NCI-H2227 (cell line): ENCODE data around the gene SND1.

Source experiments
- DNase-seq: peaks from one replicate; lab custom pipeline; 2025; ENCODE audit not compliant: unreplicated experiment; lab: John Stamatoyannopoulos, UW

SND1 gene

DNA sequence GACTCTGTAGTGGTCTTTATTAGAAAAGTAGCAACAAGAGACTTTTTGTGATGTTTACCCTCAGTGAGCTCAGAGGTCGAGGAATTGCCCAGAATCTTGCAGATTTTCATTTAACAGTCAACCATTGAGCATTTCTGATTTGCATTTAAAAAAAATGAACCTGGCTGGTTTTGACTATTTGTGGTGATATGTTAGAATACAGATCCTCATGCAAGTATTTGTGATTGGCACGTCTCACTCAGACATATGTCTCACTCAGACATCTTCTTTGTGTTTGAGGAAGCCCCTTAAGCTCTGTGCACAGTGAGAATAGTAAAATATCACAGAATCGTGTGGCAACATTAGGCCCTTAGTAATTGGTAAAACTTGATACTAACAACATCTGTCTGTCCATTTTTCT is 113.2 kb downstream of the SND1 start:
- DNase-seq: no peak

DNA sequence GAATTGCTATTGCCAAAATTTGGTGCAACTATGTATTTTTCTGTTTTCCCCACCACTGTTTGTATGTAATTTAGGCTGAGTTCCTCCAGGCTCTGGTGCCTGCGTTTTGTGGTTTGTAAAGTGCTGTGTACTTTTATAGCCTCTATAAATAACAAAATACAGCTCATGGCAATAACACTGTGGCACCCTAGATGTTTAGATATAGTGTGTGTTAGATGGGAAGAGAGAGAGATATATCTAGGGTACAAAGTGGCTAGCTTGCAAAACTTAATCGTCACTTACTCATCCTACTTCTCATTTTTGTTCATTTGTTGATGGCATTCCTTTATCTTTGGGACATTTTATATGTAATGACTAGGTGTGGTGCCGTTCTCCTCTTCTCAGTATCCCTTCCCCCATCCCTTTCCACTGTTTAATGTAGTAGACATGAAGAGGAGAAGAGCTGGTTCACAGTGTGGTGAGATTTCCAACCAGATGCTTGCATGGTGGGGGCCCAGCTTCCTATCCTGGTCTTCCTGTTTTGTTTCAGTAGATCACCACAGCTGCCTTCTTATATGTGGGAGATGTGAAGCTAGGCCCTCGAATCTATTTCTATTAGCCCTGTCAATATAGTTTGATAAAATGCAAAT is 115.0 kb downstream of the SND1 start:
- DNase-seq: no peak

- DNase-seq: no peak
These were observed 116.2 kb downstream of the SND1 start for GRCh38 chr7:127768241-127768640.

DNA sequence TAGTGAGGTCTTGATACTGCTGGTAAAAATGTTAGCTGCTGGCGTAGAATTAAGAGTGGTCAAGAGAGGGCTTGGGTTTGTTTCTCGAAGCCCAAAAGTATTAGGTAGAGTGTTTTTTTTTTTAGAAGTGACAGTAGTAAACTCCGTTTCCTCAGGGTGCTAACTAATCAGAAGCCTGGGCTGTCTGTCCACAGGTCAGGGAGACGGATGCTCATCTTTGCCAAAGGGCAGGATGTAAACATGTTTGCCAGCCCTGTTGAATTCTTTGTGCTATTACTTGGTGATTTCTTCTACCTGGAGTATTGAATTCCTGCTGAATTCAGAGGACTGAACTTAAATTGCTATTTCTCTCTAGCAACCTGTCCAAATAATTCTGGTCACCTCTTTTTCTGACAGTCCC is 117.1 kb downstream of the SND1 start:
- no peak for DNase-seq

DNA sequence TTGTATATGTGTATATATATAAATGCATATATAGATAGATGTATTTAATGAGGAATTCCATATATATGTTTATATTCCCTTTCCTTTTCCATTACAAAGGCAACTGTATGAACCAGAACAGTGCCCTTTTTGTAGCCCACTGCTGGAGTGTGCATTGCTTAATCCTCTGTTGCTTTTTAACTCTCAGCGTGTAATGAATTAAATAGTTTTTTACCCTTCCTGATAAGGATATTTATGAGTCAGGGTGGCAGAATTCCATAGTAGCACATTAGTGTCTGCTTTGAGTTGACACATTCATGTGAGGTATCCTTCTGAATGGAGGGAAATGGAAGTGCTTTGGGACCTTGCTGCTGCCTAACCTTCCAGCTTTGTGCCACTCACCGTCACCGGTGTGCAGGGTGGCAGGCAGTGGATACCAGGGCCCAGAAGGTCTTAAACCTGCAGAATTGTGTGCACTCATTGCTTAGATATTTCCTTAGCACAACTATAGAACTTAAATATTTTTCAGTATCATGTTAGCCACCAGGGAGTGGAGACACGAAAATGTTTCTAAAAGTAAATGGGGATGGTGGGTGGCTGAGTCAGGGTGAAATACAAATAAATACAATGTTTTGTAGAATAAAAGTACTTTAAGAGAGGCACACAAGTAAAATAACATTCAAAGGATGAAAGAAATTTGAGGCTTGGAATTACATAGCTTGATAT is 117.9 kb downstream of the SND1 start:
- no peak for DNase-seq

- DNase-seq: no peak
These were observed 118.9 kb downstream of the SND1 start for GRCh38 chr7:127770885-127771284.

DNA sequence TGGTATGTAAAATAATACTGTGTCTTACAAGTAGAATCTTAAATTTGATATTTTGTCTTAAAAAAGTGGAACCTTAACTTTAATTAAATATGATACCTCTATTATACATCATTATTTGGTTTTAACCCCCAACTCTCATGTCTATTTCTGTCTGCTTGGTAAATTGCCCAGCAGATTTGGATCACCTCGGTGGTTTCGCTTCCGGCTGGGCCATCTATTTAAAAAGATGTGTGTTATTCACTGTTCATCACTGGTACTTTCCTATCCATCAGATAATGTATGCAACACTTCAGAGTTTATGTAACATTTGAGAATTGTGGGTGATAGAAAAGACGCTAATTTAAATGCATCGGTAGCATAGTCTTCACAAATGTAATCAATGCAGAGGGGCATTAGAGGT is 119.7 kb downstream of the SND1 start:
- DNase-seq: no peak

- no peak for DNase-seq
These were observed 124.9 kb downstream of the SND1 start for GRCh38 chr7:127776776-127777386.

DNA sequence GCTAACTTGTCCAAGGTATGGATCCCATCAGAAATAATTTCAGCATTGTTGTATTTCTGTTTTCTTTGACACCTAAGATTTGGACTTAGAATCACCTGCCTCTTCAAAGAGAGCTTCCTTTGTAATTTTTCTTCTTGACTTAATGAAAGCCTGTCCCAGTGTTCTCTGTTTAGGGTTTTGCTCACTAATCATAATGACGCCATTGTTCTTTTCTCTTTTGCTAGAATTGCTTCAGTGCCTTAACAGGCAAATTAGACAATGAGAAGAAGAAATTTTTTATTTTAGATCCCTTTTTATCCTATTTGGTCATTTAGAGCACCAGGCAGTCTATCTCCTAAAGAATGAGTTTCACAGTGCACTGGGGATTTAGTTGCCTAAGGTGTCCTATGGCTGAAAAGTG is 128.5 kb downstream of the SND1 start:
- DNase-seq: no peak

GRCh38 chr7:127781081-127781480 is 129.1 kb downstream of the SND1 start:
- DNase-seq: no peak

GRCh38 chr7:127782075-127782474 is 130.1 kb downstream of the SND1 start:
- DNase-seq: no peak

- DNase-seq: peak; percentile 65
These were observed 130.9 kb downstream of the SND1 start for GRCh38 chr7:127782654-127783559.

DNA sequence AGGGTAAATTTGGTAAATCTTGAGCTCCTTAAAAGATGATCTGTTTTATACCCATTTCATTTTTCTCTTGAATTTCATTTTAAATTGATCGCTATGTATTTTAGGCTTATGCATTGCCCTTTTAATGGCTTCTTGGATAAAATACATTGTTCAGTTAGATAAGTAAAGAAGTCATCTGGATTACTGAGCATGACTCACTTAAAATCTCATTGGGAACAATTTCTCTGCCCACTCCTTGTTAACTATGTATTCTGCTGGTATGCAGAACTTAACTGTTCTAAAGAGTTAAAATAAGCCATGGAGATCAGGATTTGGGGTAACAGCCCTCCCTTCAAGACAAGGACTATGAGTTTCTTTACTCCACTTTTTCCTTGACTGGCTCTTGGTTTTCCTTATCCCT is 134.2 kb downstream of the SND1 start:
- DNase-seq: no peak

DNA sequence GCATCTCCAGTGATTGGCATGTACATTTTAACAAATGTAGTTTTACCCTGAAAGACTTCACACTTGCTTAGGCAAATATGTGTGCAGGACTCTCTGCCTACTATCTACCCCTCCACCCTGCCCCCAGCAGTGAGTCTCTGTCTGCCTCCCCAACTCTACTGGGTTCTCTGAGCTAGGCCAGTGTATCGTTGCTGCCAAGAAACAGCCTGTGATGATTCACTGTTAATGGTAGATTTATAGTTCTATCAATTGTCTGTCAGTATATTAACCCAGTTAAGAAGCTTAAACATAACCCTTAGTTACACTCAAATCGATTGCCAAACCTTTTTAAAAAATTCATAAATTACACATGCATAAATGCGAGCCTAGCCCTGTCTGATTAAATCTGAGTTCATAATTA is 137.0 kb downstream of the SND1 start:
- no peak for DNase-seq

DNA sequence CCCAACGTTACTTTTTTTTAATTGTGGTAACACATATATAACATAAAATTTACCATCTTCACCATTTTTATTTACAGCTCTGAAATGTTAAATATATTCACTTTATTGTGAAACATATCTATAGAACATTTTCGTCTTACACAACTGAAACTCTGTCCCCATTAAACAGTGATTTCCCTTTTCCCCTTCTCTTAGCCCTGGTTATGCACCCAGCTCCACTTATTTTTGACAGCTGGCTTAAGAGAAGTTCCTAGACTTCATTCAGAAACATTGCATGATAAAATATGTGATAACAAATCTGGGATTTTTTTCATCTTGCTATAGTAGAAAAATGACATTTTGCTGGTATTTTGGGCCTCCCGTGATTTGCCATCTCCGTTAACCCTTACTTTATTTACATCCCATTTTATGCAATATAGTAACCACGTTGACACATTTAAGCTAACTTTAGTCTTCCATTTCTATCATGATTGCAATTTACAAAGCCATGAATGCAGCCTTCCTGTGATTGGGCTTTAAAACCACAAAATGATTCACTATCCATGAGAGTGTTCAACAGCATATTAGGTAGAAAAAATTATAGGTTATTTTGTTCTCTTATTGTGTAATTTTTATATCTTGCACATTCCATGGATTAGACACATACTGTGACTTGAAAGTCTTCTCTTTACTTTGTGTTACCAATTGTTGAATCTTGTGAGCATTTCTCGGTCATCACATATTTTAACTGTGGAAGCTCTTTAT is 139.6 kb downstream of the SND1 start:
- peak; percentile 15 for DNase-seq

- DNase-seq: peak; percentile 43
These were observed 140.7 kb downstream of the SND1 start for GRCh38 chr7:127792528-127793342.

DNA sequence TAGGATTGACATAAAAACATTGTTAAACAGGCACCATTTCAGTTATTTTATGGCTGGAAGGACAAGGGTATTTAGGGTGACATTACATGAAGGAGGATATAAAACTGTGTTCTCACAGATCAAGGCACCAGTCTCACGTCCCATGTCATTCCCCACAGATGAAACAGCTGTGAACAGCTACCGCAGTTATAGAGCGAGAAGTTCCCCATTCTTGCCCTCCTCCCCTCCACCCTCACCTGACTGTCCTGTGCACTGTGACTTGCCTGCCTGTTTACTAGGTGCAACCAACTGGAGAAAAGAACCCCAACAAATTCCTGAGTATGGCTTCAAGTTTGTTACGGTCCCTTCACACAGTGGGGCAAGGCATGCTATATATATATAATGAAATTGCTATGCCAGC is 141.6 kb downstream of the SND1 start:
- DNase-seq: no peak

DNA sequence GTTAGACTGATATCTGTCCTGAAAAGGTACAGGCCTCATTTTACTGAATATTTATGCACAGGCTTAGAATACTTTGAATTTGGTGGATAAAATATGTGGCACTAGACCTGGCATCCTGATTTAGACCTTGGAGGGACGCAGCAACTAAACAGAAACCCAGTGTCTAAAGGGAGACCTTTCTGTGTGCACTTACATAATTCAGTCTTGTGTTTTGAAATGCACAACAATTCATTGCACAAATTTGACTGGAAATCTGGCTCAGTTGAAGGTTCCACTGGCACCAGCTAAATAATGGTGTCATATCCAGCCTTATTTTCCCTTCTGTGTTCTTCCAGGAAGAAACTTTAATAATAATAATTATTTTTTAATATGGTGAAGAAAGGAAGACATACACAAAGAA is 142.1 kb downstream of the SND1 start:
- DNase-seq: no peak

DNA sequence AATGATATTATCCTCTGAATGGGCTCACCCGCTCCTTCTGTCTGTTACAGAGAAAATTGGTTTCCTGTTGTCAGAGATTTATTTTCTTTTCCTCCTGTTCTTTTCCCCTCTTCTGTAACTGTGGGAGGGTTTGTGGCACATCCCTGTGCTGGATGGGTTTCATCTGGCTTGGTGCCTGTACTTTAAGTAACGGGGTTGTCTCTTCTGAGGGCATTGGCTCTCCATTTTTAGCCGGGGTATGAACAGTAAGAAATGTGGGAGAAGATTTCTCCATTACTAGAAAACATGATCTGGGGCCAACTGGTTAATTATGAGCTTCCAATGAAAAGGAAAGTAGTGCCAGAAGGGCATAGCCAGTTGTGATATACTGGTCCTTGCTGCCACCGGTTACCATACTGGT is 142.6 kb downstream of the SND1 start:
- no peak for DNase-seq

DNA sequence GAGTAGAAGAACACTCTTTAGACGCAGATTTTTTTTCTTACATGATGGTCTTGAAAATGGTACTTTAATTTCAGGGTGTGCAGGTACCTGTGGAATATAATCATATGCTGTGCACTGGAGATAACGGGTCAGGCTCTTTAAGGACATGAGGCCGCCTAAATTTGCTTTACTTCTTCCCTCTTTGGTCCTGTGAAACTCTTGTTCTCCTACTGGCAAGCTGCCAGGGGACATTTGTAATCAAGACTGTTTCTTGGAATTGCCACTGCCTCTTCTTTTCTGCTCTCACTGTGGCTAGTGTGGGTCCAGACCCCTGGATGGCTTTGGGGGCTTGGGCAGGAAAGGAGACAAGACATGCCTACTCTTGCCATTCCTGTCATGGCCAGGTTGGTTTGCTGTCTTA is 146.0 kb downstream of the SND1 start:
- peak; percentile 66 for DNase-seq
